ENCODE data around the gene KCNMA1.

Gene KCNMA1

GRCh38 chr10:77086081-77086480, 551.5 kb downstream of the KCNMA1 start:
- no peak for DNase-seq

DNA sequence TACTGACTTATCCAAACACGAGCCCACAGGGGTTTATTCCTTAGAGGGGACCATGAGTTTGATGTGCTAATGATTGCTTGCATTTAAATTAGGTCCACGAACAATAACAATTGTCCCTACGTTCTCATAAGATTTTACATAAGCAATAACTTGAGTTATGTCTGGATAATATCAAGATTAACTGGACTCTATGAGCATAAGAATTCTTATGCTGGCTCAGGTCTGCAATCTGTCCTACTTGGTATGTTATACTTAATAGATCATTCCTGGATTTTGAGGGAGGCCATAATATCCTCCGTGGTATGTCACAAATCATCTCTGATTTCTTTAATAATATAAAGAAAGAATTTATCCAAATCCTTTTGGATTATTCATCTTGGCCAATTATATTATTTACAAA, 552.3 kb downstream of the KCNMA1 start:
- no peak for DNase-seq

DNA sequence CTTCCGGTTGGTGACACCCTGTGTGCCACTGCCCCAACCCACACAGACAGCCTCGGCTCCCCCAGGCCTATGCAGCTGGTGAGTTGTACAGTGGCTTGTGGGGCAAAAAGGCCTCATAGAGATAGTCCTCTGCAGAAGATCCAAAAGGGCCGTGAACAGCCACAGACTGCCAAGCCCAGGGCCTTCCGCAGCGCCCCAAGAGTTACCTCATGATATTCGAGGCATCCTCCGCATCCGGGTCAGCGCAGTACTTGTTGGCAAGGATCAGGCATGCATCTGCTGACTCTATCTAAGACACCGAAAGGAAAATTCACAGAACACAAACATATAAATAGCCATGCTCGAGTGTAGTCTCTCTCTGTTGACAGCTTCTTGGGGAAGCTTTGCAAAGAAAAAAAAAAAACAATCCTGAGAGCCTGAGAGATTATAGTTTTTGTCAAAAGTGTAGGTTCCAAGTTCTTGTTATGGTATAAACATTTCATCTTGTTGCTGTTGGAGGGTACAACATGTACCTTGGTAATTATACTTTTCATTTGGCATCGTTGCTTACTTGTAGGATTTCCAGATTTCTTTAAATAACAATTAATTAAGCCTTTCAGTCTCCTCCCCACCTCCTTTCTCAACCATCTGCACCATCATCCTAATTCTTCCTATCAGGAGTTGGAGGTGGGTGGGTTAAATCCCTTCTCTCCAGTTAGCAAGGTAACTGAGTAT, 553.0 kb downstream of the KCNMA1 start:
- no peak for DNase-seq

GRCh38 chr10:77082601-77083252, 554.9 kb downstream of the KCNMA1 start:
- no peak for DNase-seq

DNA sequence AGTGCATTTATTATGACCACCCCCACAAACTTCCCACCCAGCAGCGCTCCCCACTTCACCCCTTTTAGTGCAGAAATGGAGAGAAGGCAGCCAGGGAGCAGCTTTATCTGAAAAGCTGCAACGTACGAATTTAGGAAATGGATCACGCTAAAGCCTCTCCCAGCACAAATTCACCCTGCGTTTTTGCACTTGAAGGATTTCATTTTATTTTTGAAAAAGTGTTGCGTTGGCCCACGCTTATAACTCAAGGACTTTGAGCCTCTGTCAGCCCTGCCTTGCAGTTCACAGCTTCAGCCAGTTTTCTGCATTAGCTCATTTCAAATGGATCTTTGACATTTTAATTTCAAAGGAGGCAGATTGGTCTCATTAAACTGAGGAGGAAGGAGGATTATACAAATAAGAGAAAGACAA, 556.1 kb downstream of the KCNMA1 start:
- DNase-seq = no peak

- DNase-seq = no peak
Measured at GRCh38 chr10:77080361-77081027, 557.1 kb downstream of the KCNMA1 start.

DNA sequence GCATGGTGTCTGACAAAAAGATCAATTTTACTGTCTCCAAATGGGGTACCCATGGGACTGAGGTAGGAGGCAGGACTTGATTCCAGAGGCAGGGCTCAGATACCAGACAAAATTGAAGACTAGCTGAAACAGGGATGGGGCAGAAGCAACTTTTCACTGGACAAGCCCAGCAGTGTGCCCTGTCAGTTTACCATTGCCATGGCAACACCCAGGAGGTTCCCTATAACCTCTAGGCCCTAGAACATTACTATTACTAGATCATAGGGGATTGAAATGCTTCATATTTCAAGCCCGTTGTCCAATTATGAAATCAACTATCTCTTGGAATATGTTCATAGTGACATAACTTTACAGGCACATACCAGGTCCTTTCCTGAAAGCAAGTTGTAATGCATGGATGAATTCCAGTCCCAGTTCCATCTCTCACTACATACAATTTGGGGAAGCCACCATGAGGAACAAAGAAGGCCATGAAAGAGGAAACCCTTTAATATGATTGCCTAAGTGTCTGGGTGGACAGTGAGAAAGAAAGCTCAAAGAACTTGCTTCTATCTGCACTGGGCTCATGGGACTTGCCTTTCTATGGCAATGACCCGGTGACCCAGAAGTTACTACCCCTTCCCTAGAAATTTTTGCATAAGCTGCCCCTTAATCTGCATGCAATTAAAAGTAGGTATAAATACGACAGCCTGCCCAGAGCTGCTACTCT, 557.9 kb downstream of the KCNMA1 start:
- DNase-seq = no peak

DNA sequence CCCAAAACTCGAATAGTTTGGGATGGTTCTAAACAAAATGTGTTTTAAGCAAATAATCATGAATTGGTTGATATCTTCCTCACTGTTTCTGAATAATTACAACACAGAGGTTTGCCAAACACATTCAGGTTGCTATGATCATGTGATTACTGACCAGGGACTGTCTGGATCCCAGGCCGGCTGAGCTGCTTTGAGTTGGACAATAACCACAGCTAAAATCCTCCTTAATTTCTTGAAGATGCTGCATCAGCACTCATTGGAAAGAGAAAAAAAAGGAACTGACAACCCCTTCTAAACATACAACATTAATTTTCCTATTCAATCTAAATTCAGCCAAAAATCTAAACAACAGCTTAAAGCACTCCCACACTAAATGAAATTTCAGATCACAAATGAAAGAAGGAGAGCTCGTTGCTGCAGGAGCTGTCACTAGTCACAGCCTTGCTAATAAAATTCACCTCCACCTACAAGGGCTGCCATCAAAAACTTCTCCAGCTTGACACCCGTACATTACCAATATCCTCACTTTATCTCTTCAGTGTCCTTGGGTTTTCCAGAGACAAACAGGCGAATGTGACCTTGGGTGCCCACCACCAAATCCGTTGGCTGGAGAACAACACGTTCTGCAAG, 560.2 kb downstream of the KCNMA1 start:
- no peak for DNase-seq

DNA sequence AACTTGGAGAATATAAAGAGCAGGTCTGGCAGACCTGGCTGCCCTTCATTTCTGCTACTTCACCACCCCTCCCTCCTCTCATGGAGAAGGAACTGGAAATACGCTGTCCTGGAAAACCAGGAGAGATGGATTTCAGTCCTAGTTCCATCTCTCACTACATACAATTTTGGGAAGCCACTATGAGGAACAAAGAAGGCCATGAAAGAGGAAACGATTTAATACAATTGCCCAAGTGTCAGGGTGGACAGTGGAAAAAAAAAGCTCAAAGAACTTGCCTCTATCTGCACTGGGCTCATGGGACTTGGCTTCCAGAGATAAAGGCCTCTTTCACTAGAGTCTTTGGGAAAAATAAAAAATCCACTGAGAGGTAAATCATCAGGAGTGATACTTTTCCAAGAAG, 561.7 kb downstream of the KCNMA1 start:
- no peak for DNase-seq

DNA sequence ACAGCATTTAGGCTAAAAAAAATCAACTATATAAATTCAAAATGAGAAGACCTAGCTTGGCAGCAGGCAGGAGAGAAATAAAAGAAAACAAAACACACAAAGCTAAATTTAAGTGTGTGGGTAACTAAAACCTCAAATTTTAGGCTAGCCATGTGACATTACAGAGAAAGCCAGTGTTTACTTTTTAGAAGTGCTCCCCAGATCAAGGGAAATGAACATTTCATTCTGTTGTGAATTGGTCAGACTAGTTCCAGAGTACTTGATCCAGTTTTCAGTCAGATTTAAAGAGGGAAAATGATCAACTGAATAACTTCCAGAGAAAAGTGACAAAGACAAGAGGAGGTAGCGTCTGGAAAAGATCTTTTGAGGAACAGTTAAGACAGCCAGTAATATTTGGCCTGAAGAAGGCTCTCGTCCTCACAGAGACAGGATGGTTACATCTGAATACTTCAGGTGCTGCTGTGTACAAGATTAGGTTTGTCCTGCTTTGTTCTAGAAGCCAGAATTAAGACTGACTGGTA, 563.4 kb downstream of the KCNMA1 start:
- no peak for DNase-seq

DNA sequence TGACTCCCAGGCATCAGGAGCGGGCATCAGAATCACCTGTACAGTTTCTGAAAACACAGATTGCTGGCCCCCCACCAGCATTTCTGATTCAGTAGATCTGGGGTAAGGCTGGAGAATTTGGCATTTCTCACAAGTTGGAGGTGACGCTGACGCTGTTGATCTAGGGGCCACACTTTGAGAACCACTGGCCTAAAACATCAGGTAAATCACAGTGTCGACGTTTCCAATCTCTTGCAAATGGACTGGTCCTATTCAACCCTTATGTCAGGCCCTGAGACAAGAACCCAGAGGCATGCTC, 564.0 kb downstream of the KCNMA1 start:
- DNase-seq = no peak

GRCh38 chr10:77072836-77073662, 564.6 kb downstream of the KCNMA1 start:
- no peak for DNase-seq

DNA sequence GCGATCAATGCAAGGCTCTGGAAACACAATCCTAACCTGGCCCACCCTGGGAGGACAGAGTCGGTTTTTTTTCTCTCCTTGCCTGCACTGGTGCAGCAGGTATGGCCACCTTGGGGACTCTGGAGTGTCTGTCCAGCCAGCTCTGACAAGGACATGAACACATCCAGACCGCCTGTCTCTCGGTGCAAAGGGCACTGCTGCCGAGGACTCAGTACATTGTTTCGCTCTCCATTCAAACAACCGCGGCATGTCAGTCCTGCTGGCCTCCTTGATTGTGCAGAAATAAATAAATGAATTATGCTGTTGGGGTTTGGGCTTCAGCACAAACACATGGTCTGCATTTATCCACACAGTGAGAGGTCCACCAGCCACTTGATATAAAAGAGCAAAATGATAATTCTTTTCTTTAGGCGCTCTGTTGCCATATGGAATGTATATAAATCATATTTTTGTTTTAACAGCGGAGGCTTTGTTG, 565.2 kb downstream of the KCNMA1 start:
- DNase-seq = no peak

DNA sequence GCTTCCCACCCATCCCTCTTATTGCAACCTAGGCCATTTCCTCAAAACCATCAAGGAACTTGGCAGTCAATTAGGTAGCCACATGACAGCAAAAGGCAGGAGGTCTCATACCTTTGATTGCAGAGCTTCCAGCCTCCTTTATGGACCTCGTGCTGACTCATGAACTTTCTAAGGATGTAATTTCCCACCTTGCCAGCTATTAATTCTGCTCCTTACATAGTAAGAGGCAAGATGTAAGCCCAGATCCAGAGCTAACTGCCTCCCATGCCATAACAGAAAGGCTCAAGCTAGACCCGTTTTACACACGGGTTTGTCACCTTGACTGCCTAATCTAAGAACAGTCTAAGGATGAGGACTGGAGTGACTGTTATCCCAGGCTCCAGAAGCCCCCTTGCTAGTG, 565.7 kb downstream of the KCNMA1 start:
- no peak for DNase-seq

GRCh38 chr10:77071001-77071511, 566.6 kb downstream of the KCNMA1 start:
- no peak for DNase-seq

- DNase-seq = no peak
Measured at GRCh38 chr10:77070346-77070745, 567.3 kb downstream of the KCNMA1 start.

- no peak for DNase-seq
Measured at GRCh38 chr10:77068969-77069368, 568.6 kb downstream of the KCNMA1 start.

- no peak for DNase-seq
Measured at GRCh38 chr10:77068272-77068671, 569.3 kb downstream of the KCNMA1 start.

DNA sequence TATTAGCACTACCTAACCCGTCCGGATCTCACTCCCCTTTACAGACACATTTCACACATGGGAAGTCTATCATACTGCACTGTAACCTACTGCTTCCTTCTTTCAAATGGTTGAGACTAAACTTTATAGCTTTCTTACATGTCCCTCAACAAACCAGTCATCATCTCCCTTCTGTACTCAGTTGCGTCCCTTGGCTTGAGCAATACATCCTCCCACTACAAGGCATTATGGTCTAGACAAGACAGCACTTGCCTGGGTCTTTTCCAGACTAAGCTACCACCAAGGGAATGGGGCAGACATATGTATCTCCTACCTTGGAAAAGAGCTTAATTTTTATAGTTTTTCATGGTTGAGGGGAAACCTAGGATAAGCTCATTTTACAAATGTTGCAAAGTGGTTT, 575.2 kb downstream of the KCNMA1 start:
- no peak for DNase-seq

- DNase-seq = no peak
Measured at GRCh38 chr10:77060913-77061312, 576.7 kb downstream of the KCNMA1 start.

DNA sequence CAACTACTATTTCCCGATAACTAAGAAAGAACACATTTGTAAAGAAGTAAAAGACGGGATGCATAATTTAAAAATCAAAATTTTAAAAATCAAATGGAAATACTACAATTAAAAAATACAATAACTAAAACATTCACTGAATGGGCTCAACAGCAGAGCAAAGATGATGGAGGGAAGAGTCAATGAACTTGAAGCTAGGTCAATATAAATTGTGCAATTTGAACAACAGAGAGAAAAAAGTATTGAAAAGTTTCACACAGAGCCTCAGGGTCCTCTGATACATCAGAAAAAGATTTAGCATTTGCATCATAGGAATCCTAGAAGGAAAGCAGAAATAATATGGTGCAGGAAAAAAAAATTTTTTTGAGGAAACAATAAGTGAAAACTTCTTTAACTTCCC, 581.0 kb downstream of the KCNMA1 start:
- DNase-seq = no peak

DNA sequence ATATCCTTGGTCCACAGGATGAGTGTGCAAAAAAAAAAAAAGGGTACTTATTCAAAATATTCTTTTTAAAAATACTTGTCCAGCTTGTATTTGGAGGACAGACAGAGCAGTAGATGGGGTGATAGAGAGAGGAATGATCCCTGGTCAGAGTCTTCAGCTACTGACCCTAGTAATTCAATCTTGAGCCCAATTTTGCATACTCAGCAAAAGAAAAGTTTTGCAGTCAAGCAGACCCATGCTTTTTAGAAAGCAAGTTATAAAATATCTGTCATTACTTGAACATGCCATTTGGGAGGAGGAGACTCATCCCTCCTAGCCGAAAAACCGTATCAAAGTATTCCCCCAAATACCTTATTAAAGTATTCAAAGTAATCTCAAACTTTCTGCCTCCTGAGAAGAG, 585.0 kb downstream of the KCNMA1 start:
- DNase-seq = no peak

All from stimulated activated CD4-positive, alpha-beta T cell treated with anti-CD3 and anti-CD28 coated beads, Interleukin-2, amount 100 ng/mL, for 24 hours (primary cell).